Hippocampal formation (tissue), 2 donors: ENCODE results near the gene IGSF22.
"Not testable (repeated sequence)": the region's sequence is repeated elsewhere in the genome, so short reads cannot be mapped to it uniquely, and the experiment has no call there.

Source experiments
- DNase-seq, 2 donors: peaks; one replicate each; lab custom pipeline; 2025; lab: John Stamatoyannopoulos, UW

IGSF22 gene

DNA sequence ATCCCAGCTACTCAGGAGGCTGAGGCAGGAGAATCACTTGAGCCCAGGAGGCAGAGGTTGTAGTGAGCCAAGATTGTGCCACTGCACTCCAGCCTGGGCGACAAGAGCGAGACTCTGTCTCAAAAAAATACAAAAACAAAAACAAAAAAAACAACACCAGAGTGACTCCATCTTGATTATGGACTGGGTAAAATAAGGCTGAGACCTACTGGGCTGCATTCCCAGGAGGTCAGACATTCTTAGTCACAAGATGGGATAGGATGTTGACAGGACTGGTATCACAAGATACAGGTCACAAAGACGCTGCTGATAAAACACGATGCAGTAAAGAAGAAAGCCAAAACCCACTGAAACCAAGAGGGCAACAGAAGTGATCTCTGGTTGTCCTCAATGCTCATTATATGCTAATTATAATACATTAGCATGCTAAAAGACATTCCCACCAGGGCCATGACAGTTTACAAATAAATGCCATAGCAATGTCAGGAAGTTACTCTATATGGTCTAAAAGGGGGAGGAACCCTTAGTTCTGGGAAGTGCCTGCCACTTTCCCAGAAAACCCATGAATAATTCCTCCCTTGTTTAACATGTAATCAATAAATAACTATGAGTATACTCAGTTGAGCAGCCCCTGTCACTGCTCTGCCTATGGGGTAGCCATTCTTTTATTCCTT is 34.4 kb downstream of the IGSF22 start:
- DNase-seq = not testable (repeated sequence)

GRCh38 chr11:18684267-18684666 is 41.7 kb downstream of the IGSF22 start:
- DNase-seq = no peak

GRCh38 chr11:18682466-18682865 is 43.5 kb downstream of the IGSF22 start:
- DNase-seq = no peak

GRCh38 chr11:18681949-18682348 is 44.0 kb downstream of the IGSF22 start:
- not testable (repeated sequence) for DNase-seq

GRCh38 chr11:18677560-18677959 is 48.4 kb downstream of the IGSF22 start:
- no peak for DNase-seq

DNA sequence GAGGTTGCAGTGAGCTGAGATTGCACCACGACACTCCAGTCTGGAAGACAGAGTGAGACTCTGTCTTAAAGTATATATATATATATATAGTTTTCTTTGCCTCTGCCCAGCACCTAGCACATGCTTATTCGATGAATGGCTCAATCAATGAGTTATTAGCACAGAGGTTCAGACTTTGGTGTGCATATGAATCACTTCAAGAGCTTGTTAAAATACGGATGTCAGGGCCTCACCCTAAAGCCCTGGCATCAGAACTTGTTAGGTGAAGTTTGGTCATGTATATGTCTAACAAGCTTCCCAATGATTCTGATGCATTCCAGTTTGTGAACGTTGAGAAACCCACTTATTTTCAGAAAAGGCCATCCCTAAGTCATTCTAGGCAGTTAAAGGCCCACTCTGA is 49.2 kb downstream of the IGSF22 start:
- DNase-seq = no peak

DNA sequence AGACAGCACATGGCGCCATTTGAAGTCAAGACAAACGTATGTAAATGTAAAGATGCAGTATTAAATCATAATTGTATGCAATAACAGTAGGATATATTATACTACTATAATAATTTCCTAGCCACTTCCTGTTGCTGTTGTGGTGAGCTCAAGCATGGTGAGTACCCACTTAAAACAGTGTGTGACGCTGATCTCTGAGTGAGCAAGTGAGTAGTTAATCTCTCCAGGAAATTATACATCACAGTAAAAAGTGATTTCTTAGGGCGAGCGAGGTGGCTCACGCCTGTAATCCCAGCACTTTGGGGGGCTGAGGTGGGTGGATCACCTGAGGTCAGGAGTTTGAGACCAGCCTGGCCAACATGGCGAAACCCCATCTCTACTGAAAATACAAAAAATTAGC is 53.8 kb downstream of the IGSF22 start:
- DNase-seq = not testable (repeated sequence)

- no peak for DNase-seq
Observed at GRCh38 chr11:18671246-18671645, 54.7 kb downstream of the IGSF22 start.

GRCh38 chr11:18669711-18670110 is 56.3 kb downstream of the IGSF22 start:
- no peak for DNase-seq

DNA sequence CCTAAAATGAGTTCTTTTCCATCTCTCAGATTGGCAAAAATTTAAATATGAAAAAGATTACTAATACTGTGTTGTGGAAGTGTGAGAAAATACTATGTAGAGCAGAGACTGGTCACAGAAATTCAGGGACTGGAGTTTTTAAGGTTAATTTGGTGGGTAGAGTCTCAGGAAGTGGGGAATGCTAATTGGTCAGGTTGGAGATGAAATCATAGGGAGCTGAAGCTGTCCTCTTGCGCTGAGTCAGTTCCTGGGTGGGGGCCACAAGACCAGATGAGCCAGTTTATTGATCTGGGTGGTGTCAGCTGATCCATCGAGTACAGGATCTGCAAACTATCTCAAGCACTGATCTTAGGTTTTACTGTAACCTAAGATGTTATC is 56.8 kb downstream of the IGSF22 start:
- no peak for DNase-seq

DNA sequence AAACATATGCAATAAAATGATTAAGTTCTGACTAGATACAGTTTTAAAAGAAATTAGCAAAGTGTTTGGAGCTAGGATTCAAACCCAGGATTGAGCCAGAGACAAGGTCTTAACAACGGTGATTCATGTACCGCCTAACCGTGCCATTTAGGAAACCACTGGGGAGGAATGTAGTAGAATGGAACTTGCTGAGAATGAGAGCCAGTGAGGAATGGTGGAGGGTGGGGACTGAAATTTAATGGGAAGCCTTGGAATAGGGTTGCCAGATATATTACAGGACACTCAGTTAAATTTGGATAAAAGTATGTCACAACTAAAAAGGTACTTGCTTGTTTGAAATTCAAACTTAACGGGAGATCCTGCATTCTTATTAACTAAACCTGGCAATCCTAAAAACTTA is 57.9 kb downstream of the IGSF22 start:
- DNase-seq = no peak

DNA sequence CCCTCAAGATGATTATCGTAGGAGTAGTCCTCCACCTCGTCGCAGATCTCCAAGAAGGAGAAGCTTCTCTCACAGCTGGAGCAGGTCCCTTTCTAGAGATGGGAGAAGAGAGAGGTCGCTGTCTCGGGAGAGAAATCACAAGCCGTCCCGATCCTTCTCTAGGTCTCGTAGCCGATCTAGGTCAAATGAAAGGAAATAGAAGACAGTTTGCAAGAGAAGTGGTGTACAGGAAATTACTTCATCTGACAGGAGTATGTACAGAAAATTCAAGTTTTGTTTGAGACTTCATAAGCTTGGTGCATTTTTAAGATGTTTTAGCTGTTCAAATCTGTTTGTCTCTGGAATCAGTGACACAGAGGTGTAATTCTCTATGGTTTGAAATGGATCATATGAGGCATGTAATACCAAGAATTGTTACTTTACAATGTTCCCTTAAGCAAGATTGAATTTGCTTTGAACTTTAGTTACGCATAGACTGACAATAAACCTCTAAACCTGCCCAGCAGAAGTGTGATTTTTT is 60.6 kb downstream of the IGSF22 start:
- not testable (repeated sequence) for DNase-seq

- DNase-seq = no peak
Observed at GRCh38 chr11:18657673-18658072, 68.3 kb downstream of the IGSF22 start.
